HG03565 (cell line): ENCODE measurements around the gene PRLR.
A peak's percentile ranks its signal among the peaks of the same experiment; 100 is the strongest.
"Not testable (repeated sequence)": the region's sequence is repeated elsewhere in the genome, so short reads cannot be mapped to it uniquely, and the experiment has no call there.

Source experiments
- ATAC-seq: cut with Tn5 transposase; IDR thresholded peaks from one replicate; pipeline ENCODE4 v1.9.1; 2021; ENCODE audit warnings: mild to moderate bottlenecking, moderate library complexity; ENCODE audit not compliant: unreplicated experiment

The PRLR gene

GRCh38 chr5:35198075-35198474 lies 32.2 kb downstream of the PRLR start:
- ATAC-seq: no peak

GRCh38 chr5:35197351-35197750 lies 32.9 kb downstream of the PRLR start:
- ATAC-seq: no peak

GRCh38 chr5:35195472-35195852 lies 34.8 kb downstream of the PRLR start:
- no peak for ATAC-seq

- peak; percentile 98 for ATAC-seq
Measured at GRCh38 chr5:35194635-35195471, 35.4 kb downstream of the PRLR start.

GRCh38 chr5:35192506-35192905 lies 37.8 kb downstream of the PRLR start:
- ATAC-seq: no peak

- not testable (repeated sequence) for ATAC-seq
Measured at GRCh38 chr5:35189801-35190200, 40.5 kb downstream of the PRLR start.

GRCh38 chr5:35188031-35188457 lies 42.2 kb downstream of the PRLR start:
- ATAC-seq: no peak

- ATAC-seq: not testable (repeated sequence)
Measured at GRCh38 chr5:35187621-35188020, 42.7 kb downstream of the PRLR start.

GRCh38 chr5:35186749-35187148 lies 43.5 kb downstream of the PRLR start:
- ATAC-seq: no peak

- ATAC-seq: no peak
Measured at GRCh38 chr5:35185518-35185917, 44.8 kb downstream of the PRLR start.

- ATAC-seq: no peak
Measured at GRCh38 chr5:35183556-35183955, 46.7 kb downstream of the PRLR start.

GRCh38 chr5:35182910-35183535 lies 47.3 kb downstream of the PRLR start:
- ATAC-seq: peak; percentile 63

- no peak for ATAC-seq
Measured at GRCh38 chr5:35182486-35182885, 47.8 kb downstream of the PRLR start.

- no peak for ATAC-seq
Measured at GRCh38 chr5:35180046-35180445, 50.2 kb downstream of the PRLR start.

GRCh38 chr5:35177783-35178182 lies 52.5 kb downstream of the PRLR start:
- no peak for ATAC-seq

GRCh38 chr5:35172533-35172932 lies 57.8 kb downstream of the PRLR start:
- ATAC-seq: no peak

GRCh38 chr5:35171991-35172390 lies 58.3 kb downstream of the PRLR start:
- ATAC-seq: no peak

- no peak for ATAC-seq
Measured at GRCh38 chr5:35171078-35171477, 59.2 kb downstream of the PRLR start.

GRCh38 chr5:35166043-35166442 lies 64.2 kb downstream of the PRLR start:
- no peak for ATAC-seq

- ATAC-seq: no peak
Measured at GRCh38 chr5:35164860-35165542, 65.3 kb downstream of the PRLR start.

GRCh38 chr5:35163710-35164033 lies 66.6 kb downstream of the PRLR start:
- no peak for ATAC-seq
